SU-DHL-6 (cell line): ENCODE data around the gene STAT1.

ENCODE experiments used
- EZH2phosphoT487 ChIP-seq: fragments of 200-600 bp; sonication (generic), shearing (Covaris generic); conservative IDR thresholded peaks from 2 replicates; pipeline ENCODE4 v1.6.1; 2018; ENCODE audit warnings: mild to moderate bottlenecking, antibody characterized with exemption, low read length, moderate library complexity, mixed read lengths
- TF ChIP-seq, protein P1 (sequence below): fragments of 200-600 bp; sonication (generic); IDR thresholded peaks from one replicate; pipeline ENCODE4 v1.5.1; 2017; ENCODE audit warnings: antibody characterized with exemption, mild to moderate bottlenecking, low read length, moderate library complexity; ENCODE audit not compliant: insufficient read depth, poor library complexity, severe bottlenecking

DNA sequence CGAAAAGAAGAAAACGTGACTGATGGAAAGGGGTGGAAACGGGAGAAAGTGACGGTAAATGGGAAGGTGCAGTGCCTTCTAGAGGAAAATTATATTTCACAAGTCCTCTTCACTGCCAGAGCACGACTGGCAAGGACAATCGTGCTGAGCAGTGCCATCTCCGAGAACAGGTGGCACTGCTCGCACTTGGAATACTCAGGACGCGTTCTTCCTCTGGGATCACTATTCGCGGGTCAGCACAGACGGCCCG, 364 bp downstream of the STAT1 start:
- TF ChIP-seq, protein P1, sequence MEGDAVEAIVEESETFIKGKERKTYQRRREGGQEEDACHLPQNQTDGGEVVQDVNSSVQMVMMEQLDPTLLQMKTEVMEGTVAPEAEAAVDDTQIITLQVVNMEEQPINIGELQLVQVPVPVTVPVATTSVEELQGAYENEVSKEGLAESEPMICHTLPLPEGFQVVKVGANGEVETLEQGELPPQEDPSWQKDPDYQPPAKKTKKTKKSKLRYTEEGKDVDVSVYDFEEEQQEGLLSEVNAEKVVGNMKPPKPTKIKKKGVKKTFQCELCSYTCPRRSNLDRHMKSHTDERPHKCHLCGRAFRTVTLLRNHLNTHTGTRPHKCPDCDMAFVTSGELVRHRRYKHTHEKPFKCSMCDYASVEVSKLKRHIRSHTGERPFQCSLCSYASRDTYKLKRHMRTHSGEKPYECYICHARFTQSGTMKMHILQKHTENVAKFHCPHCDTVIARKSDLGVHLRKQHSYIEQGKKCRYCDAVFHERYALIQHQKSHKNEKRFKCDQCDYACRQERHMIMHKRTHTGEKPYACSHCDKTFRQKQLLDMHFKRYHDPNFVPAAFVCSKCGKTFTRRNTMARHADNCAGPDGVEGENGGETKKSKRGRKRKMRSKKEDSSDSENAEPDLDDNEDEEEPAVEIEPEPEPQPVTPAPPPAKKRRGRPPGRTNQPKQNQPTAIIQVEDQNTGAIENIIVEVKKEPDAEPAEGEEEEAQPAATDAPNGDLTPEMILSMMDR: no peak
- no peak for TF ChIP-seq EZH2phosphoT487
